ENCODE results near the gene NACA2.
"Not testable (repeated sequence)": the region's sequence is repeated elsewhere in the genome, so short reads cannot be mapped to it uniquely, and the experiment has no call there.

NACA2 gene

DNA sequence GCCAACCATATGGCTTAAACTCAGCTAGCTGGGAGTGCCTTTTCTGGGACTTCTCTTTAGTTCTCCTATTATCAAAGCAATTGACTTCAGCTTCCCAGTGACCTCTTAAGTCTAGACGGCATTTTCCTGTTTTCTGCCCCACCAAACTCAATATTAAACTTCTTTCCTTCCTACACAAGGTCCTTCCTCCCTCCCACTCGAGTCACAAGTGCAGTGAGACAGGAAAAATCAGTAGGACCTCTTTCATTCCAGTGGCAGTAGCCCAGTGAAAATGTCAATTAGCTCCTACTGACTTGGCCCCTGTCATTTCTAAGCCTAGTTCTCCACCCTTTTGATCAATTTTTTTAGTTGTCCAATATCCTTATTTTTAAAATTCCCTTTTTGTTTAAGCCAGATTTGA, 9.6 kb upstream of the NACA2 start:
- DNase-seq (ENCODE audit: low read depth in 1 of 2, low spot score in 1 of 2): no peak

DNA sequence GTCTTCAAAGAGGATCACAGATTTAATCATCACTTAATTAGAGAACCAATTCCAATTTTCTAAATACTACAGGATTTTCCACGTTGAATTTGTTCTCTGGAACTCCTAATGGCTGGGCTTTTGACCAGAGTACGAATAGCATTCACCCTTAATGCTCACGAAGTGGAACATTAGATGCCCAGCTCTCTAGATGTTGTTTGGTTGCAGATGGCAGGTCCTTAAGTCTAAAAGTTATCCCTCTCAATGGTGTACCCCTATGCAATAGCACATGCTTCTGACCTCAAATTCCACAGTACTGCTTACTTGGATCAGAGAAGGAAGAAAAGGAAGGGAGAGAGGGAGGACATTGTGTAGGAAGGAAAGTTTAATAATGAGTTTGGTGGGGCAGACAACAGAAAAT, 8.6 kb upstream of the NACA2 start:
- no peak for DNase-seq (ENCODE audit: low read depth in 1 of 2, low spot score in 1 of 2)

DNA sequence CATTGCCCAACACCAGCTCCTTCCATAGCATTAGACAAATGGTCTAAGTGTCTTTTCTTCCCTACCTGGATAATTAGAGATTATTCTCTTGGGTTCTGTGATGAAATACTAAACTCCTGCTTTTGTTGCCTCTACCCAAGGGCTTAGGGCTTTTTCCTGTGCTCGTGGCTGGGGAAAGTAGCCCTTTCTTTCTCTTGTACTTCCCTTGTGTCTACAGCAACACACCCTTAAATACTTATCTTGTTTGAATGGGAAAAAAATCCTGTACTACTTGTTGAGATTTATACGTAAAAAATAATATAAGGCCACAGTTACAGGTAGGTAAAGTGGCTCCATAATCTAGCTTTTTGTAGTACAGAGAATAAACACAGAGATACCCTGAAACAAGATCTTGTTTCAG, 7.0 kb upstream of the NACA2 start:
- DNase-seq (ENCODE audit: low read depth in 1 of 2, low spot score in 1 of 2): no peak

DNA sequence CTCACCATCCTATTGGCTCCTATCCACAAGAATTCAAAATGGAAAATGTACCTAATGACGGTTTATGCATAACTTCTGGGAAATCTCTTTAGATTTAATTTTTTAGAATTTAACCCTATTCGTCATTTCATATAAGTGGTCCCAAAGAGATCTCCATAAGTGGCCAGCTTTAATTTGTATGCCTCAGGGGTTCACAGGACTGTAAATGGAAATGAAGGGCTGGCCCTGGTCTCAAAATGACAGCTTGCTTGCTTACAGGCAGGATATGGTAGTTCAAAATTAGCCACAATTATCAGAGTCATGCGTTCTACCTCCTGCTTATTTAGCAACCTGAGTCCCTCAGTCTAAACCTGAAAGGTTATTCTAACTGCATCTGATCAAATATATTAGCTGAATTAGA, 6.6 kb upstream of the NACA2 start:
- no peak for DNase-seq (ENCODE audit: low read depth in 1 of 2, low spot score in 1 of 2)

DNA sequence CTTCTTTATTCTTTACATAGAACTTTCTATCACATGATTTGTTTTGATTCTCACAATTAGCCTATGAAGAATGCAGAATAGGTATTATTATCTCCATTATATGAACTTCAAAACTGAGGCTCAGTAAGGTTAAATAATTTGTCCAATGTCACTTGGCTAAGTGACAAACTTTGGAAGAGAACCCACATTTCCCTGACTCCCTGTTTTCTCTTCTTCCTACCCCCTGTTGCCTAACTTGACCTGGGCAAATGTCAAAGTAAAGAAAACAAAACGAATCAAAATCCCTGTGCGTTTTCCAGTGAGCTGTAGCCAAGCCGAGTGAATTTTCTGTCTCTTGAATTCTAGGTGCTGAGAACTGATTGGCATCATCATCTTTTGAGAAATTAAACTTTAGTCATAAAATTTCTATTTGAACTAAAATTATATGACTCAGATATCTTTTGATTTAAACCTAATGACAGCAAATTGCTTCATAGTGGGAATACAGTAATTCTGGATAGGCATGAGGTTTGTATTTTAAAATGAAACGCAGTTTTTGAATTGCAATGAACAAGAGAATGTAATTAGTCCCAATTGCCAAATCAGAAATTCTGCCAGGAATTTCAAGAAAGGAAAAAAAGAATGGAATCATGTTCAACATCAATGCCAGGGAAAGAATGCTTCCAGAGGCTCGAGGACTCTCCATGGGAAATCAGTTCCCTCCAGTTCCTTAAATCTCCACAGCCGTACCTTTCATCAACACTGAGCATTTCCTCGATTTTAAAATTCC, 4.6 kb upstream of the NACA2 start:
- no peak for DNase-seq (ENCODE audit: low read depth in 1 of 2, low spot score in 1 of 2)

DNA sequence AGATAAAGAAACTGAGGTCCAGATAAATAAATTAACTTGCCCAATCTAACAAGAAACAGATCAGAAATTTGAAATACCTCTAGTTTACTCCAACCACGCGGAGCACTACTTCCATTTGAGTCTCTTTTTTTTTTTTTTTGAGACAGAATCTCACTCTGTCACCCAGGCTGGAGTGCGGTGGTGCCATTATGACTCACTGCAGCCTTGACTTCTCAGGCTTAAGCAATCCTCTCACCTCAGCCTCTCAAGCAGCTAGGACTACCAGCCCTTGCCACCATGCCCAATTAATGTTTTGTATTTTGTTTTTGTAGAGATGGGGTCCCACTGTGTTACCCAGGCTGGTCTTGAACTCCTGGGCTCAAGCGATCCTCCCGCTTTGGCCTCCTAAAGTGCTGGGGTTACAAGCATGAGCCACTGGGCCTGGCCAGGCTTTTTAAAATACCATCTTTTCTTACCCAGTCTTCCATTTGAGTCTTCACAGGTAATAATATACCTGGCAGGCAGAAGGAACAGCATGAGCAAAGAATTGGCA, 3.3 kb upstream of the NACA2 start:
- no peak for DNase-seq (ENCODE audit: low read depth in 1 of 2, low spot score in 1 of 2)

DNA sequence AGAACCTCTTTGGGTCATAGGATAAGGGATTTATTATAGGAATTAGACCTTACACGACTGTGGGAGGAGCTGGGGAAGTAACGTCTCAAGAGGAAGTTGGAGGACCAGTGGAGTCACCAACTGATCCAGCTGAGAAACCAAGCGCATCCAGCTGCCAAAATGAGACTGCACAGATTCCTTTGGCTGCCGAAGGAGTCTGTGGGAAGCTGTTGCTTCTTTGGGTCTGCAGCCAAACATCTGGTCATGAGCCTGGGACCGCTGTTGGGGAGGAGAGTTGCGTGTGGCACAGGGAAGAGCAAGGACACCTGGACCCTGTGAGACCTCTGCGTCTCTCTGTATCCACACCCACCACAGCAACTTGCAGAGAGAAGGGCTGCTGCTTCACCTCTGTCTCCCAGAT, 2.4 kb upstream of the NACA2 start:
- no peak for DNase-seq (ENCODE audit: low read depth in 1 of 2, low spot score in 1 of 2)

DNA sequence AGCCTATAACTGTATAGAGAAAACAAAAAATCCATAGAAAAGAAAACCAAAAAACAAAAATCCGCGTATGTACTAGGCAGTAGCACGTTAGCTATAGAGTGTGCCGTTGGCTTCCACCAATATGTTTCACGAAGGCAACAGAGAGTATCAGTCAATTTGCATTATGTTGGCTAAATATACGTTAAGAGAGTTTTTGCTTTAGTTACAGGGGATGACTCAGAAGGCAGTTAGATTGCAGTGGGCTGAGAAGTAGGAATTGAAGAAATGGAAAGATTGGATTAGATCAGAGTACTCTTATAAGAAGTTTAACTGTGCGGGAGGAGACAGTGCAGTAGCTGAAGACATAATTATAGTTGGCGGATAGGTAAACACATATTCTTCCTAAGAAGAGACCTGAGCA, 911 bp upstream of the NACA2 start:
- DNase-seq (ENCODE audit: low read depth in 1 of 2, low spot score in 1 of 2): no peak

DNA sequence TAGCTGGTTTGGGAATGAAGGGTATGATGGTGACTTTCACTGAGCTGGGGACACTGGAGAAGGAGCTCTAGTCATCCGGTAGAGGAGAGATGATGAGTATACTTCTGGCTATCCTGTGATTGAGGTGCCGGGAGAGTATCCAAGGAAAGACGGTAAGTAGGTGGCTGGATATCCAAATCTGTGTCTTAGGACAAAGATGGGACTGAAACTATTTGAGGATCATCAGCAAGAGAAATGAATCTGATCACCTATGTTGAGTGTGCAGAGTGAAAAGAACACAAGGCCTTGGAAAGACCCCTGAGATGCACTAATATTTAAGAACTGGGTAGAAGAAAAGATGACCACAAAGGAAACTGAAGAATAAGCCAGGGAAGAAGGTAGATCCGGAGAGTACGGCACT, 1.0 kb downstream of the NACA2 start:
- no peak for DNase-seq (ENCODE audit: low read depth in 1 of 2, low spot score in 1 of 2)

DNA sequence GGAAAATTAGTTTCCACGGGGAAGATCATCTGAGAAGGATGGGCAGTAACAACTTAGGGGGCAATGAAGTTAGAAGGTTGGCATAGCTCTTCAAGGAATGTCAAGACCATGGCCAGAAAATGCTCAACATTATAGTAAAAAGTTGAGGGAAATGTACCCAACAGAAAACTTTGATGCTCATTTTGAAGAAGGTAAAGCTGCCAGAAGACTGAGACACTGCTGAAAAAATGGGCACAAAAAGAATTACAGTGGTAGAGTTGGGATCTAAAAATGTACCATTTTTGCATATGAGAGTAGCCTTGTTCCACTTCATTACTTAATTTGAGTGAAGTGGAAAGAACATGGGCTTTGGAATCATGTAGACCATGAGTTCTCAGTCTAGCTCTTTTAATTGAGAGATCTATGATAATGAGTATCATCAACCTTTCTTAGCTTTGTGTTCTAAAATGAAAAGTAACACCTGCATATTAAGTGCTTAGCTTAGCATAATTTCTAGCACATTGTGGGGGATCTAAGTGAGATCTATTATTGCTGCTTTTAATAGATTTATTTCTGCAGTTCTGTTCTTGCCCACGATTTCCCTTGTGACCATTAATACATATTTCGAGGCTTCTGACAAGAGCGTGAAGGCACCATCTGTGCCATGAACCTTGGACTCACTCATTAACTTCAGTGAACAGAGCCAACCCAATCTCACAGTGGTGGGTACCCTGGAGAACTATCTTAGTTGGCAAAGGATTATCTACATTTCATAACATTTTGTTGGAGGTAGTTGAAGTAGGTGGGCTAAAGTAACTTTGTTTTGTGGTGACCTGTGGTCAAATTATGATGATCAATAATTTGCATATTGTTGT, 3.0 kb downstream of the NACA2 start:
- DNase-seq (ENCODE audit: low read depth in 1 of 2, low spot score in 1 of 2): no peak

DNA sequence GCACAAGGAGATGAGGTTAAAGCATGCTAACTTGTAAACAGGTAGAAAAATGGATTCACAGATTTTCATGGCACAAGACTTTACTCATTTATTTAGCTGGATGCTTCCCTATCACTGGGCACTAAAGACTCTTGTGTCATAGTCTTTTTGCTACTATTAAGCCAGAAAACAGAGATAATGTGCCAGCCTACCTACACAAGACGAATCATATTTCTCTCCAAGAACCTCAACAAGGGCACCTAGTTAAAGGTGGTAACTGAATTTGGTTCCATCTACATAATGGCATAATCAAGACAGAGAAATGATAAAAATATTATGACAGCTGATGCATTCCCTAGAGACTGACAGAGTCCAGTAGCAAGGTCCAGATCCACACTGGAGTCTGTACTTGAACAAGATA, 3.8 kb downstream of the NACA2 start:
- DNase-seq (ENCODE audit: low read depth in 1 of 2, low spot score in 1 of 2): no peak

DNA sequence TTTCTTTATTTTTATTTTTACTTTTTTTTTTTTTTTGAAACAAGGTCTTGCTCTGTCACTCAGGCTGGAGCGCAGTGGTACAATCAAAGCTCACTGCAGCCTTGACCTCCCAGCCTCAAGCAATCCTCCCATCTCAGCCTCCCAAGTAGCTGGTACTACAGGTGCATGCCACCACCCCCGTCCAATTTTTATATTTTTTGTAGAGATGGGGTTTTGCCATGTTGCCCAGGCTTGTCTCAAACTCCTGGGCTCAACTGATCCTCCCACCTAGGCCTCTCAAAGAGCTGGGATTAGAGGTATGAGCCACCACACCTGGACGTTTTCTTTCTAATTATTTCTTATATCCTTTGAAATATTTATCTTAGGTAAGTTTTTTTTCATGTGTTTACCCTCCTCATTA, 4.4 kb downstream of the NACA2 start:
- DNase-seq (ENCODE audit: low read depth in 1 of 2, low spot score in 1 of 2): not testable (repeated sequence)

DNA sequence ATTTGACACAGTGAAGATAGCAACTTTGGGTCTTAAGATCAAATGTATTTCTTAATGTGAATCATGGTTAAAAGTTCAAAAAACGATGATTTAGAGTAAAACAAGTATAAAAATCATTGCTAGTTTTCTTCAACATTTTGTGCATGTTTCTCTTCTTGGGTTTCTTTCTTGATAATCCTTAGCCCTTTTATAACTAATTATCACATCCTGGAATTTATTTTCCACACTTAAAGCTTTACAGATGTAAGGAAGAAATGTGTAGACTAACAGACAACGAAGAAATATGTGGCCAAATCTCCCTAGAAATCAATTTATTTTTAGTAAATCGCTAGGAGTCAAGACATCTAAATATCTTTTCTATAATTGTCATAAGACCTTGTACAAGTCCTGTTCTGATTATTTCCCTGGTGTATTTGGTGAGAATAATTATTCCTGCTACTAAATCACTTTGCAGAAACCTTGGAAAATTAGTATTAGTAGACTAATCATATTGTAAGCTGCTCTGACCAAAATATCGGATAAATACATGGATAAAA, 4.9 kb downstream of the NACA2 start:
- DNase-seq (ENCODE audit: low read depth in 1 of 2, low spot score in 1 of 2): no peak

DNA sequence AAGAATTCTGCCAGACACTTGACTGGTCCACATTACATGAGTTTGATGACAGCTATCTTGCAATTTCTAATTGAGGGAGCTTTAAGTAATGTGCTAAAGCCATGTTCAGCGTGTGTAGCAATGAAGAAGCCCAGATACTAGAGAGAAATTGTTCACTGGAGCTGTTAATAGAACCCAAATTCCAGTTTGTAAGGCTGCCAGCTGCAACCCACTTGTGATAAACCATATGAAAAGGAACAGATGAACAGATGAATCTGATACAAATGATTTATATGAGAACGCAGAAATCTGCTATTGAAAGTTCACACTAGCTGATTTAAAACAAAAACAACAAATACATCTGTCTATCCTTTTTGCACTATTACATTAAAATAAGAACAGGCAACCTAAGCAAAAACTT, 6.2 kb downstream of the NACA2 start:
- DNase-seq (ENCODE audit: low read depth in 1 of 2, low spot score in 1 of 2): no peak

DNA sequence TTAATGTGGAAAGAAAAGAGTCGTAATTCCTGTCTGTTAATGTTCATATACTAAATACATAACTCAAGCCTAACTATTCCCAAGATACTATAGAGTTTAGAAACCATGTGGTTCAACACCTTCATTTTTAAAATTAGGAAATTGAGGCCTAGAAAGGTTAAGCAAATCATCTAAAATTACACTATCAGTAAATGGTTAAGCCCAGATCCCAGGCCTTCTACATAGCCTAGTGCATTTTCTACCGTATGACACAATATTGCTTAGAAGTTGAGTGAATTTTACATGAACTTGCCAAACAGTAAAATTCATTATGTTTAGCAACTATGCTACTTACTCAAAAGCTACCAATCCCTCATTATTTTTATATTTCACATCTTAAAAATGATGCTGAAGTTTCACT, 6.8 kb downstream of the NACA2 start:
- no peak for DNase-seq (ENCODE audit: low read depth in 1 of 2, low spot score in 1 of 2)

DNA sequence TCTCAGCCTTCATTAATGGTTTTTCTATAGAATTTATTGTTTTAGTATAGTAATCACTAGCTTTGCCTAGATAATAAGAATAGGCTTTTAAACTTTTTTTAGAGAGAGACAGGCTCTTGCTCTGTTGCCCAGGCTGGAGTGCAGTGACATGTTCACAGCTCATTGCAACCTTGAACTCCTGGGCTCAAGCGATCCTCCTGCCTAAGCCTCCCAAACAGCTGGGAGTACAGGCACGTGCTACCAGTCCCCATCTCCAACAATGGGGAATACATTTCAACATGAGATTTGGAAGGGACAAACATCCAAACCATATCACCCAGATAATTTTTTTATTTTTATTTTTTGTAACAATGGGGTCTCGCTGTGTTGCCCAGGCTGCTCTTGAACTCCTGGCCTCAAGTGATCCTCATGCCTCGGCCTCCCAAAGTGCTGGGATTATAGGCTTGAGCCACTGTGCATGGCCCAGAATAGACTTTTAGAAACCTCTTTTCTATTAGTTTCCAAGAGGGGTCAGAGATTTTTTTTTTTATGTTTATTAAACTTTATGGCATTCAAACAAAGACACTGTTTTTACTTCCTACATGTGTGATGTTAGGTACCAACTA, 7.3 kb downstream of the NACA2 start:
- DNase-seq (ENCODE audit: low read depth in 1 of 2, low spot score in 1 of 2): no peak

DNA sequence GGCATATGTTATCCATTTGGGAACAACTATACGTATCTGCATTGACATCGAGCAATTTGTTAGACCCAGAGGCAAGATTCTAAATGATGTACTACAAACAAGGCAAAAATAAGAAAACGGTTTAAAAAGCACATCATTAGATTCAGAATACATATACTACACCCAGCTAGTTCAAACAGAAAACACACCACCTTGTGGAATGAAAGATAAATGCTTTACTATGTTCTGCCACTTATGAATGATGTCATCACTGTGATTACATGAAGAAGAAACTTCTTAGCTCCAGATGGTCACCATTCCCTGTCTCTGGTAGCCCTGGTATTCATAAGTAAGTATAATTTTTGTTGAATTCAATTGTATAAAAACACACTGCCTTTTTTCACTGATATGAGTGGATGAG, 7.8 kb downstream of the NACA2 start:
- DNase-seq (ENCODE audit: low read depth in 1 of 2, low spot score in 1 of 2): no peak

DNA sequence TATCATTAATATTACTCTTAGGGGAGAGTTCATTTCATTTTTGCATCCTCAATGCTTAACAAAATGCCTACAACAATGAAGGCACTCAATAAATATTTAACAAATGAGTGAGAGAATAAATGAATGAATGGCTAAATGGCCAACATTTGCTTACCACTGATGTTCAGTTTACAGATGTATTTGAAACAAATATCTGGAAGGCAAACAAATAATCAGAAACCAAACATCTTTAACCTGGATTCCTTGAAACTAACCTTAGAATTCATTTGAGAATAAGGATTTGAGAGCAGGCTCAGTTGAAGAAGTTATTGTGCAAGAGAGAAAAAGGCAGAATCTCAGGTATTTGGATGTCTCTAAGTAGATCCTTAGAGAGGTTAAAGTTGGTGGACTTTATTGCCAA, 8.4 kb downstream of the NACA2 start:
- no peak for DNase-seq (ENCODE audit: low read depth in 1 of 2, low spot score in 1 of 2)

DNA sequence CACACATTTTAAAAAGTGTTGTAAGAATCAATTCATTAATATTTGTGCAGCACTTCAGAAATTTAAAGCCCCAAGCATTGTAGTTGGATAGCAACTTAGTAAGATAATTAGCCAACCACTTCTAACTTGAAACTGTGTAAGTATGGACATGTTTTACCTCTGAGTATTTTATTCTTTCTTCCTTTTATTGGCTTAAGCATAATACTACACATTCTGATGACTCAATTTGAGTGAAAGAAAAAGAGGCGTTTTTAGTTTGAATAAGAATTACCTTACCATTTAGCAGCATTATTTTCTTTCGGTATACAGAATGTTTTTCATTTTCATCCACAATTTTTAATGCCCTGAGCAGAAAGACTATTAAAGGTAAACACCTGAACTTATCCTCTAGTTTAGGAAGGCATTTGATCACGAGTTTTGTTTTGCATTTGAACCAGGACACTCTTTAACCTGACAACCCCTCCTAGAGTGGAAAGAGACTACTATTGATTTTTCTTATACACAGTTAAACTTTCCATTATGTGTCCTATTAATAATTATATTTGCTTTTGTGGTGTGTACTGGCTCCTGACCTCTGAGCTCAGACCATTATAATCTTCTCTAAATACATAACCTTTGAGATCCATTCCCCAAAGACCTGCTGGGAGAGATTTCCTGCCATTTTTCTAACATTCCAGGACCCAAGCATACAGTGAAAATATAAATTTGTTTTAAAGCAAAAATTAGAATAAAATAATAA, 9.2 kb downstream of the NACA2 start:
- no peak for DNase-seq (ENCODE audit: low read depth in 1 of 2, low spot score in 1 of 2)

DNA sequence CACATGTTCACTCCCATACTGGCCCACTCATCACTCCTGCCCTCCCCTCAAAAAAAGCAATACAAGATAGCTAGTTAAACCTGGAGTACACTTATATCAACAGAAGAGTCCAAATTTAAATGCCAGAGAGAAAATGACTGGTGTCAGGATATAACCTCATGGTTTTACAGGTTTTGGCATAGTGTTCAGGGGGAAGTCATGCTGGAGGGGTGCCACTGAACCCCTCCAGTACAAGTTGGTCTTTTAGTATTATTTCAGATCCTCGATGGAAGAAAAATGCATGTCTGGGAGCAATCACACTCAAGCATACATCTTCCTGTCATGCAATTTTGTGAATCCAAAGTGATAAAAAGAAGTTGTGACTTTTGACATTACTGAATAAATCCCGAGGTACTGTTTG, 10.5 kb downstream of the NACA2 start:
- no peak for DNase-seq (ENCODE audit: low read depth in 1 of 2, low spot score in 1 of 2)

DNA sequence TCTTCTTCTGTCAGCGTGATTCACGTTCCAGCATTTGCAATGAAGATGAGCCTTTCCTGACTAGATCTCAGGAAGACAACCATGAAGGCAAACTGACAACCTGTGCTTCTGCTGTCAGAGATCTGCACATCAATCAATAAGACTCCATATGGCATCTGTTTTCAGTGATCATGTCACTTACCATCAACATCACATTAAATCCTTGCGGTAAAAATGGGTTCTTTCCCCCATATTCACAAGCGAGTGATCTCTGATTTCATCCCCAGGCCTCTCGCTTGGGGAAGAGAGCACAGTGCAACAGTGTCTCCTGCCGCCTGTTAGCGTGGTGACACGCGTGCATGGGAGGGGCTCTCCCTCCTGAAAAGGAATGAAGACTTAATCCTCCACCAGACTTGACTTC, 11.1 kb downstream of the NACA2 start:
- DNase-seq (ENCODE audit: low read depth in 1 of 2, low spot score in 1 of 2): no peak
